Subcutaneous adipose tissue (tissue), 4 donors: Measurements from ENCODE around the gene SNX25. TPM values are rescaled to one million over a fixed set of nuclear protein-coding genes. Genes with fewer than 3 reads are reported as not detected.

ENCODE experiments used
- total RNA-seq, 4 donors: library from RNA; depleted of rRNA; stranded (reverse); fragments of >200 nt; gene quantifications; one replicate each; pipeline ENCODE4 v1.1.0, GENCODE V29; 2016
- TF ChIP-seq, protein P1 (sequence below): fragments of 450-650 bp; IDR thresholded peaks from one replicate; pipeline ENCODE4 v1.5.1; 2016; ENCODE audit warnings: low read depth, mild to moderate bottlenecking, control low read depth, antibody characterized with exemption, moderate library complexity

Gene SNX25
- total RNA-seq, 4 donors from 2014 or later = 10.2 to 24.1 (median 14.0) TPM

DNA sequence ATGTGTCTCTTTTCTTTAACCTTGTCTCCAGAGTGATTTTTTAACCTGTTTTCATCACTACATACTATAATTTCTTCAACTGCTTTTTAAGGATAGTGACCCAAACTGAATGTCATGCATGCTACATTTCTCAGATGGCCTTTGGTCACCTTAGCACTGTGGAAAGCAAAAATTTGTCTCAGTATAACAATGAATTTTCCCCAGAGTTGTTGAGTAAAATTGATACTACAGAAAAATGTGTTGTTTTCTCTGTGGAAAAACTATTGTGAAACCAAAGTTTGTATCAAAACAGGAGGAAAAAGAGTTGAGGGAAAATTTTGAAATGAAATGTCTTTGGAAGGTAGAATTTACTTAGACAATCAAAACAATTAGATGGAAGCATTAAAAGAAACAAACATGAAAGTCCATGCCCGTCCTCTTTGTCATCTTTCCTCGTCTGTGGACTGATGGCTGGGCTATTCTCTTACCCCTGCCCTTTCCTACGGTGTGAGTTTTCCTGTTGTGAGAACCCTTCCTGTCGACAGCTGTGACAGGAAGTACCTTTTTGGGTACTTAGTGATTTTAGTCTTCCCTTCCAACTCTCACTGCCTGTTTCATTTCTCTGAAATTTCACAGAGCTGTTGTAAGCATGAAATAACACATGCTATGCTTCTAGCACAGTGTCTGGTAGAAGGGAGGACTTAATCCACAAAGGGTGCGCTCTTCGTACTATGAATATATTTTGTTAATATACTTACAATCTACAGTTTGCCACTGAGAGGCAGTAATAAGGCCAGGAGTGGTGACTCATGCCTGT, 135.5 kb downstream of the SNX25 start:
- TF ChIP-seq, protein P1, sequence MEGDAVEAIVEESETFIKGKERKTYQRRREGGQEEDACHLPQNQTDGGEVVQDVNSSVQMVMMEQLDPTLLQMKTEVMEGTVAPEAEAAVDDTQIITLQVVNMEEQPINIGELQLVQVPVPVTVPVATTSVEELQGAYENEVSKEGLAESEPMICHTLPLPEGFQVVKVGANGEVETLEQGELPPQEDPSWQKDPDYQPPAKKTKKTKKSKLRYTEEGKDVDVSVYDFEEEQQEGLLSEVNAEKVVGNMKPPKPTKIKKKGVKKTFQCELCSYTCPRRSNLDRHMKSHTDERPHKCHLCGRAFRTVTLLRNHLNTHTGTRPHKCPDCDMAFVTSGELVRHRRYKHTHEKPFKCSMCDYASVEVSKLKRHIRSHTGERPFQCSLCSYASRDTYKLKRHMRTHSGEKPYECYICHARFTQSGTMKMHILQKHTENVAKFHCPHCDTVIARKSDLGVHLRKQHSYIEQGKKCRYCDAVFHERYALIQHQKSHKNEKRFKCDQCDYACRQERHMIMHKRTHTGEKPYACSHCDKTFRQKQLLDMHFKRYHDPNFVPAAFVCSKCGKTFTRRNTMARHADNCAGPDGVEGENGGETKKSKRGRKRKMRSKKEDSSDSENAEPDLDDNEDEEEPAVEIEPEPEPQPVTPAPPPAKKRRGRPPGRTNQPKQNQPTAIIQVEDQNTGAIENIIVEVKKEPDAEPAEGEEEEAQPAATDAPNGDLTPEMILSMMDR = no peak

DNA sequence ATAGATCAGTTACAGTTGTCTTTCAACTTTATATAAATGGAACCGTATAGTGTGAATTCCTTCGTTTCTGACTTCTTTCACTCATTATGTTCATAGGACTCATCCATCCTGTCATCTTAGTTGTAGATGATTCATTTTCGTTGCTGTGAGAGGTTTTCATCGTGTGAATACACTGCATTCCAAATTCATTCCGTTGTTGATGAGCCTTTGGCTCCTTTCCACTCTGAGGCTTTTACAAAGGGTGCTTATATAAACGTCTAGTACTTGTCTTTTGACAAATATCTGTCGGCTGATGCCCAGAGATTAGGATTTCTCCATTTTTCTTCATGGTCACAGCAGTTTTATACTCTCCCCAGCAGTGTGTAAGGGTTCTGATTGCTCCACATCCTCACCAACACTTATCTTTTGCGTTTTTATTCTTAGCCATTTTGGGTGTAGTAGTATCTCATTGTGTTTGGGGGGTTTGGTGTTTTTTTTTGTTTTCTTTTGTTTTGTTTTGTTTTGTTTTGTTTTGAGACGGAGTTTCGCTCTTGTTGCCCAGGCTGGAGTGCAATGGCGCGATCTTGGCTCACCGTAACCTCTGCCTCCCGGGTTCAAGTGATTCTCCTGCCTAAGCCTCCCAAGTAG, 137.7 kb downstream of the SNX25 start:
- TF ChIP-seq, protein P1 = no peak

DNA sequence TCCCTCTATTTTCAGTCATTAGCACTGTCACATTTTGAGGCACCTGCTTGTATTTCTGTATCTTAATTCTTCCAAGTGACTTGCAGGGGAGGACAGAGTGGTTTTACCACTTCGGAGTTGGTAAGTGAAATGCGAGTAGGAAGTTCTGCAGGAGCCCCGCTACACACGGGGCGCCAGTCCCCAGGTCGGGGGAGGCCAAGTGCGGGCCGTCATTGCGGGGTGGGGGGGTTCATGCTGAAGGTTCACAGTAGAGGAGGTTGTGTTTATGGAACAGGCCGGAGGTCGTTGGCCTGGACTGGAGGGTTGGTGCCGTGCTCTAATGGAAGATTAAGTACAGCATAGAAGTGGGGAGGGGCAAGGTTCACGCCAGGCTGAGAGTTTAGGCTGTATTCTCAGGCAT, 142.3 kb downstream of the SNX25 start:
- TF ChIP-seq, protein P1 = no peak

DNA sequence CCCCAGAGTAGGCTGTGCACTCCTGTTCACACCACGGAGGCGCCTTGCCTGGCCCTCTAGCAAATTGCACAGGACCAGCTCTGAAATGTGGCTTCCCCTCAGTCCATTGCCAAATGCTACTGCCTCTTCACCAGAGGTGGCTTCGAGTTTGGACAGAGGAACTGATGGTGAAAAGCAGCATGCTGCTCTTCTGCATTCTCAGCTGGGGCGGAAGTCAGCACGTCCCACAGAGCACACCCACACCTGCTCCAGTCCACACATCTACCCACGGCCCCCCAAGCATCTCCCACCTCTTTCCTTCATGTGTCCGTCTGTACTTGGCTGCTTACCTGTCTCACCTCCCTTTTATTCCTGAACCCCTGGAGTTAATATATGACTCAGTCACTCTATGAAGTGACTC, 142.8 kb downstream of the SNX25 start:
- TF ChIP-seq, protein P1 = no peak

DNA sequence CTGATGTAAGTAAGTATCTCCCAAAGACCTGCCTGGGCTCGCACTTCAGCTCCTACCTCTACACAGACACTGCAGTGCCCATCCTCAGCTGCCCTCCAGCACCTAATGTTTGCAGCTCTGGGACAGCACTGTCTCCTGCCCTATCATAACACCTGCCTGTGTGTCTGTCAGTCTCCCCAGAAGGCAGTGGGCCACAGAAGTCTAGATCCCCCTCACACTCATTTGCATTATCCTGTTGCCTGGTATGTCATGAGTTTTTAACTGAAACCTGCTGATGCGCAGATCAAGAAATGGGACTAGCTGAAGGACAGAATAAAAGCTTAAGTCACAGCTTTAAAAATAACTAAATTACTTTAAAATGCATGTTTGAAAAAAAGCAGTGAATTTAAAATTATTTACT, 143.3 kb downstream of the SNX25 start:
- TF ChIP-seq, protein P1 = no peak

DNA sequence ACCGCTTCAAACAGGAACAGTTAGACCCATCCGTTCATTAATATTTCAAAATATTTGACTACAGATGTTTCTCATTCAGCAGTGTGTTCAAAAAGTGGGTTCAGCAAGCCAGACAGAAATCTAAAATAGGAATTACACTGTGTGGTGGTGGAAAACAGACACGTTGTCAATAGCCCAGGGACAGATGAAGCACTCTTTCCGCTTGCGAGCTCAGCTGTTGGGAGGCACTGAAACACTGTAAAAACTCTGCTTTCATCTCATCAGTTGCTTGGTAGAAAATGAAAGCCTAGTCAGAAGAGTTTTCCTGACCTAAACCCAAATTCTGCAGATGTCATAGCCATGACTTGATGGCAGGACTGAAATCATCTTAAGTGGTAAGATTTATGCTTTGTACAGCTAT, 147.8 kb downstream of the SNX25 start:
- TF ChIP-seq, protein P1 = no peak

DNA sequence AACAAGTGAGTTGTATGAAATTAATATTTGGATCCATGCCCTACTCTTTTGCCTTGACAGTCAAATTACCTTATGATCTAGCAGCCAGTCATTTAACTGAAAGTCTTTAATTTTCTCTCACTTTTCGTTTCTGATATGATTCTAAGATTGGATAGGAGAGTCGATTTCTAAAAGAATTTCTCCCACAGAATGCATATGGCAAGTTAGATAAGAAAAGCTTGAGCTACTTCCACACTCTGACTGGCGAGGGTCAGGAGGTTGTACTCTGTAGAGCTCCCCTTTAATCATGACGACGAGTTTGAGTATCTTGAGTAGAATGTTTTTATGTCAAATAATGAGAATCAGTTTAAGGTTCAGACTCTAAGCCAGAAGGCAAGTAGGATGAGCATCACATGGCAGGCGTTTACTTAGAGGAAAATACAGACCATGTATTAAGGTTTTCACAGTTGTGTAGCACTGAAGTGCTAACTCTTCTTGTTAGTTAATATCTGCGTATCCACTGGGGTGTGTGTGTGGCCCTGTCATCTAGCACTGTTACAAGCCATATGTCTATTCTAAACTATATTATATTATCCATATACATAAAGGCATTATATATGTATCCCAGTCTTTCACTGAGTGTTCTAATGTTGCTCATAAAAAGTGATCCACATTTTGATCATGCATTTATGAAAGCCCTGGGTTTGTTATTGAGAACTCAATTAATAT, 148.5 kb downstream of the SNX25 start:
- TF ChIP-seq, protein P1 = no peak
